Adrenal gland (tissue), 5 donors: Measurements from ENCODE around the gene LRRD1.

ENCODE experiments used
- CTCF ChIP-seq, 6 experiments: fragments of 450-650 bp in 4 of 6; fragments of 200-600 bp in 2 of 6; sonication (generic) in 1 of 6; IDR thresholded peaks; 1 replicate in 5 of 6; 2 replicates in 1 of 6; pipeline versions ENCODE4 v1.5.1 to v1.8.0; 2016 to 2021; ENCODE audit warnings: antibody characterized with exemption in 6 of 6, mild to moderate bottlenecking in 2 of 6, moderate library complexity in 1 of 6
- POLR2A ChIP-seq, 2 donors: fragments of 450-650 bp; IDR thresholded peaks; one replicate each; pipeline ENCODE4 v1.6.1; 2017; ENCODE audit warnings: antibody characterized with exemption in 2 of 2, mild to moderate bottlenecking in 2 of 2, moderate library complexity in 1 of 2
- donor health status: DM: no; HTN: no; CAD: no.

DNA sequence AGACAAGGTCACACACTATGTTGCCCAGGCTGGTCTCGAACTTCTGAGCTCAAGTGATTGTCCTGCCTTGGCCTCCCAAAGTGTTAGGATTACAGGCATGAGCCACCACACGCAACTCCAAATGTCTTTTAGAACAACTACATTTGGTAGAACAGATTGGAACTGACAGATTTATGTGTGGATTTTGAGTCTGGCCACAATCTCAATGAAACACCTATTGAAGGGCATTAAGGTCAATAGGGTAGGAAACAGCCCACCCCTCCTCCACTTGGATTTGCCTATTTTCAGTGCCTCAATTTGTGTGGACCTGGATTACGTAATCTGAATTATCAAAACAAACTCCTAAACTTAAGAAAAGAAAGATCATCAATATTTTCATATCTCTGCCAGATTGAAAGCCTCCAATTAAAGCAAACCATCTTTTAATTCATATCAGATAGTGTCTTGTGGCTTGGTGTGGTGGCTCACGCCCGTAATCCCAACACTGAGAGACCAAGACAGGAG is 29.2 kb downstream of the LRRD1 start:
- TF ChIP-seq CTCF (IDR thresholded peaks at IDR 0.05) (no peak), POLR2A (IDR thresholded peaks at IDR 0.05) (no peak)
